HG02623 (cell line): ENCODE results near the gene RAI1.
A peak's percentile ranks its signal among the peaks of the same experiment; 100 is the strongest.

Source experiments
- ATAC-seq: cut with Tn5 transposase; IDR thresholded peaks from one replicate; pipeline ENCODE4 v1.9.1; 2021; ENCODE audit warnings: moderate library complexity; ENCODE audit not compliant: unreplicated experiment

The RAI1 gene

DNA sequence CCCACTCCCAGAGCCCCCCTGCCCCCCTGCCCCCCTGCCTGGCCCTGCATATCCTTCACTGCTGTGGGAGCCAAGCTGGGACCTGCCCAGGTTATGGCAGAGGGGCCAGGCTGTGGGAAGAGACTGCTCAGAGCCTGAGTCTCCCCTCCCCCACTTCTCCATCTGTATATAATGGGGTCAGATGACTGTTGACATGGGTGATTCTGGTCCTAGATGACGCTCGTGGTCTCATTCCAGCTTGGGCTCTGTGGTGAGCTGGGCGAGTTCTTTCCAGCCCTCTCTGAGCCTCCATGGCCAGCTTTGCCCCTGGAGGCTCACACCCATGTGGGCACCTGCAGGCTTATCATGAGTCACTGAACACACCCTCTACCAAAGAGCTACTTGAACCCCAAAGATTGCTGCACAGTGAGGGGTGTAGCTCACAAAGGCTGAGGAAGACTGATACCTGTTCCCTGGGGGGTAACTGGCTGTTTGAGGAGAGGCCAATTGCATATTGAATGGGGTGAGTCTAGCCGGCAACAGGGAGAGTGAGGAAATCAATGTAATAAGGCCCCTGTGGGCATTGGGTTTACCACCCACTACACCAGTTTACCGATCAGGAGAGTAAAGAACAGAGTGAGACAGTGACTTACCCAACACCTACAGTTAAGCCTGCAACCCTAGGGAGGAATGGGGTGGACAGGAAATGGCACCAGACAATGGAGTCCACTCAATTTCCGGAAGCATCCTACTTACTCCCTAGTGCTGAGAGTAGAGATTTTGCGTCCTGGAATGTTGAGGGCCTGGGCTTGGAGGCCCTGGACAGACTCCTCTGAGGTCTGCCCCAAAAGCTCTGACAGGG, 159.7 kb downstream of the RAI1 start:
- ATAC-seq: no peak

DNA sequence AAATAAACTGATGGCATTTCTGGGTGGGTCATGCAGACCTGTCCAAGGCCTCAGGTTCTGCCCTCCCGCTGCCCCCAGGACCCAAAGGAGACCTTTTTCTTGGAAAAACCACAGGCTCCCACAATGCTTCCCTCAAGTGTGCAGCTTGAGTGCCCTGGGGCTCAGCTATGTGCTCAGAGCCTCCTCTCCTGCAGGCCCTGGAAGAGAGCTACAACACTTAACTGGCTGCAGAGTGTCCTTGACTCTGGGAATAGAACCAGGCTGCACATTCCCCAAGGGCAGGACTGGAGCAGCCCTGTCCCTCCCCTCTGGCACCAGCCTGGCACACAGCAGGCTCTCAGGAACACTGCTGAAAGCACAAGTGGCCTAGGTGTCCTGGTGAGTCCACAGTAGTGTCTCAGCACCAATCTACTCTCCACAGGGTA, 160.4 kb downstream of the RAI1 start:
- ATAC-seq: no peak

DNA sequence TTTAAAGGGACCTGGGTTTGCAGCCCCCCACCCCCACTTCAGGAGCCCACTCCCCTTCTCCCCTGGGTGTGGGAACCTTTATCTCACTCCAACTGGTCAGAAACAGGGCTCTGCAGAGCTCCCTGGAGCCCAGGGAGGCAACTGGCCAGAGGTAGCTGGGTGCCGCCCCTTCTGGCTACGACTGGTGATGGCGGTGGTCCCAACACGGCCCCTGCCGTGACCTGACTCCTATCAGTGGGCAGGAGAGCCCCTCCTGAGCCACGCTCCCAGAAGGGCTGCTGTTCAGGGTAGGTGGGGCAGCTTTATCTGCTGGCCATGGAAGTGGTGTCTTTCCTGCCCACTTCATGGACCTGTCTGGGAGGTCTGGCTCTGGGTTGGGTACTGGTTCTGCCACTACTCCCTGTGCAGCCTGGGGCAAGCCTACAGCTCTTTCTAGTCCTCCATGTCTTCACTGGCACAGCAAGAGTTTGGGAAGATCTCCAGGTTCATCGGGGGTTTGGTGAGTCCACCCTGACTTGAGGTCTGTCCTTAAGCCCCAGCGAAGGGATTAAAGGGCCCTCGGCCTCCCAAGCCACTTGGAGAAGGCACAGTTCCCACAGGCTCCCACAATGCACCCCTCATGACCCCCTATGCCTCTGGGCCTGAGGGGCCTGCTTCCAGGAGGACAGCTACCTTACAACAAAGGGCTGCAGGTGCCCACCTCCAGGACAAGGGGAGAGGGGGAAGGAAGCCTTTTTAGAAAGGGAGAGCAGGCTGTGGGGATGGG, 161.0 kb downstream of the RAI1 start:
- ATAC-seq: no peak

DNA sequence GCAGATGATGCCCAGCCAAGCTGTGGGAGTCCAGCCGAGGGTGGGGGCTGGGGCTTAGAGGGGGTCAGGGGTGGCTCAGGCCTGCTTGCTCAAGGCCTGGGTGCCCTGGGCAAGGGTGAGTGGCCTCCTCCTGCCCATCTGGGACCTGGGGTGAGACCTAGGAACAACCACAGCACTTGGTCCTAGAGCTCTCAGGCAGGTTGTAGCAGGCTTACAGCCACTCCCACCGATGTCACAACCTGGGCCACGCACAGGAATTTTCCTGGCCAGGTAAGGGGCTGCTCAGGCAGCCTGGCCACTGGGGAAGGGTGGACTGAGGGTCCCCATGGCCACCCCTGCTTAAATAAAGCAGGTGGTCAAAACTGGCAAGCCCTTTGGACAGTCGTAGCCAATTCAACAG, 161.8 kb downstream of the RAI1 start:
- no peak for ATAC-seq

DNA sequence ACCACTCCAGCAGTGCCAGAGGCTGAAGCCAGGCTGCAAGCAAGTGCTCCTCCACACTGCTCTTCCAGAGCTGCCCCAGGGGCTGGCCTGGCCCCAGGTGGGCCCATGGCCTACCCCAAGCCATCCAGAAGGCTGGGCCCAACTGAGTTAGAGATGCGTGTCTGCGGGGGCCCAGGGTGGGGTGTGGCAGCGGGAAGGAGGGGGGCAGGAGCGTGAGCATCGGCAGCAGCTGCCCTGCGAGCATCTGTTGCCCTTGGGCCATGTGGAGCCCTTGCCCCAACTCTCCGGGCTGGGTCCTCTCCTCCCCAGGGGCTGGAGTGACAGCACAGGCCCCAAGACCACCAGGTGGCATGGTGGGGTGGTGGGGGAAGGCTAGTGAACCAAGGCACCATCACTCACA, 162.8 kb downstream of the RAI1 start:
- ATAC-seq: no peak

DNA sequence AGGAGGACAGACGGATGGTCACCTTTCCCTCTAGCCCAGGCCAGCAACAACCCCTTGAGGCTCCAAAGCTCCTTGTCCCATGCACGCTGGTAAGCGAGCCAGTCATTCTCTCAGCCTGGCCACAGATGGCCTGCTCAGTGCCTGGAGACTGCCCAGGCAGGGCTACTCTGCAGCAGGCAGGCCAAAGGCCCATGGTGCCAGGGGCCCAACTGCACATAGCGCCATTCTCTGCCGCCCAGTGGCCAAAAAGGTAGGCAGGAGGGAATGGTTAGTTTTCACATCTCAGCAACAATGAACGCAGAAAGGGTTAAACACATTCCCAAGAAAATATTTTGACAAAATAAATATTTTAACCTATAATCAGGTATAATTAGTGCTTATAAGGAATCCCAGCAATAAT, 163.2 kb downstream of the RAI1 start:
- no peak for ATAC-seq

DNA sequence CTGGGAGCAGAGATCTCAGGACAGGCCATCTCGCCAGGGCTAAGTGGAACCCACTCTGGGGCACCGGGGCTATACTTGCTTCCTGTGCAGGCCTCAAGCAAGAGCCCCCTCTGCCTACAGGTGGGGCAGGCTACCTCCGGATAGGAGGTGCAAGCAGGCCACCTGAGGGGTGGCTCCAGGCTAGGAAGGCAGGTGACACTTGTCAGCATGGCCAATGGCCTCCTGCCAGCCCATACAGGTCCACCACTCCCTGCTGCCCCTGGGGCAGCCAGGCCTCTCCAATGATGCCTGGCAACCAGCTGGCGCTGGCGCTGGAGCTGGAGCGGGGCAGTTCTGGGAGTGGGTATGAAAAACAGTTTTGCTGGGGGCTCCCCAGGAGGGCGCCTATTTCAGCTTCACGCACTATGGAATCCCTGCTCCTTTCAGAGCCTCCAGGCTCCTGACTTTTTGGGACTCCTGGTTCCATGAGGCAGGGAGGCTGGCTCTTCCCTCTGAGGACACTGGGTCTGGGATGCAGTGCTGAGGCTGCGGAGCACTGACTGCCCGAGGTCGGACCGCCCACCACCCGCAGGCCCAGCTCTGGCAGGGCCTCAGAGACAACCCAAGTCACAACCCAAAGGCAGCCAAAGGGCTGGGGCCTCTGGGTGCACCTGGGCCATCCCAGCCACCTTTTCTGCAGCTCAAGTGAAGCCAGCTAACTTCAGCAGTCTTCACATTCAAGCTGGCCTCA, 164.0 kb downstream of the RAI1 start:
- ATAC-seq: no peak

DNA sequence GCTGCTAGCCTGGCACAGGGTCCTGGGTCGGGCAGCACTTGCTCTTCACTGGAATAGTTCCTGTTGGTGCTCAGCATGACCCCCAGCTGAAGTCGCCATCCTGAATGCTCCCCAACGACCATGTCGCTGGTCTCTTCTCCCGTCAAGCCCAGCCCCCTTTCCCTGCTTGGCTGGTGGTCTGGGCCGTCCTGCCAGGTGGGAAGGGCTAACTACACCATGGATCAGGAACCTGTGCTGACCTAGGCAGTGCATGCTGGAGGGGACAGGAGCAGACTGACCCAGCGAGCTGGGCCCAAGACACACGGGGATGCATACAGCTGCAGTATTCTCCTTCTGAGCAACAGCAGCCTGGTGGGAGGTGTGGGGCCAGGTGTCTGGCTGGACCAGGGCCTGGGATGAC, 164.7 kb downstream of the RAI1 start:
- no peak for ATAC-seq

DNA sequence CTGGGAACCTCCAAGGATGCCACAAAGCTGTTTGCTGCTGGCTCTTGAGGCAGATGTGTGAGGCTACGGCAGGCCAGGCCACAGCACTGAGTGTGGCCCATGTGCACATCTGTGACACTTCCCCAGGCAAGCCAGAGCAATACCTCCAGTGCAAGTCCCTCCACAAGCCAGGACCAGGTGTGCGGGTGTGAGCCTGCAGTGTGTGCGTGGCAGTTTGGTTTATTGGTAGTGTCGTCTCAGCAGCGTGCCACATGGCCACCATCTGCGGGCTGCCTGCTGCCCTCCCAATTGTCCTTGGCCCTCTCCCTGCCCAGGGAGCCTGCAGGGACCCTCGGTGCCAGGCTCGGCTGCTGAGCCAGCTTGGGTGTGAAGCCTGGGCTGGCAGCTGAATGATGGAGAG, 165.4 kb downstream of the RAI1 start:
- no peak for ATAC-seq

DNA sequence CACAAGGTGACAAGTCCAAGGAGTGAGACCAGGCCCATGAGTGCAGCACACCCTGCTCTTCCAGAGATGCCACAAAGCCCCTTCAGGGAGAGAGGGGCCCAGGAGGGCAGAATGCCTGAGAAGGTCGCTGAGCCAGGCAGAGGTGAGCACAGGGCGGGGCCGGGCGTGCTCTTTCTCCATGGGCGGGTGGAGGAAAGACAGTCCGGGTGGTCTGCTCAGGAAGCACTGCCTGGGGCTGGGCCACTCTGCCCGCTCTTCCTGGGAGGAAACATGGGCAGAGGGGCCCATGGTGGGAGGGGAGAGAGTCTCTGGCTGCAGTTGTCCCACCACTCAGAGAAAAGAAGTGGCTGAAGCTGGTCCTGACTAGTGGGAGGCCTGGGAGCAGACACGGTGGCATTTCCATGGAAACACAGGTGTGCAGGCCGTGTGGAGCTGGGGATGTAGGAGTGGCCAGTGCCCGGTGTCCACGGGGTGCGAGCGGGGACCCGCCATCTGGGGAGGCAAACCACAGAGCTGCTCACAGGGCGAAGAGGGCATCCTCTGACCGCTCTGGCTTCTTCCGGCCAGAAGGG, 165.9 kb downstream of the RAI1 start:
- no peak for ATAC-seq

DNA sequence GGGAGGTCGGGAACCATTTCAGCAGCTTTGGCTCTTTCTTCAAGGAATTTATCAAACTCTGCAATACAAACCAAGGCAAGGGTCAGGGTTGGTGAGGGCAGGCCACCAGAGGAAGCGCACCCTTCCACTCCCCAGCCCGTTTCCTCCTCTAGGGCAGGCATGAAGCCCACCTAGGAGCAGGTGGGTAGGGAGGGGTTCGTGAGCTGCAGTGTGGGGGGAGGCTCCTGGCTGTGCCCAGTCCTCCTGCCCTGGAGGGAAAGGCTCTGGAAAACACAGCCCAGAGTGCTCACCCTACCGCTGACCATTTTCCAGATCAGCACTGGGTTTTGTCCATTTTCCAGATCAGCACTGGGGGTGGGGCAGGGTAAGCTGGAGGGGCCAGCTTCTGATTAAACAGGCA, 166.5 kb downstream of the RAI1 start:
- no peak for ATAC-seq

DNA sequence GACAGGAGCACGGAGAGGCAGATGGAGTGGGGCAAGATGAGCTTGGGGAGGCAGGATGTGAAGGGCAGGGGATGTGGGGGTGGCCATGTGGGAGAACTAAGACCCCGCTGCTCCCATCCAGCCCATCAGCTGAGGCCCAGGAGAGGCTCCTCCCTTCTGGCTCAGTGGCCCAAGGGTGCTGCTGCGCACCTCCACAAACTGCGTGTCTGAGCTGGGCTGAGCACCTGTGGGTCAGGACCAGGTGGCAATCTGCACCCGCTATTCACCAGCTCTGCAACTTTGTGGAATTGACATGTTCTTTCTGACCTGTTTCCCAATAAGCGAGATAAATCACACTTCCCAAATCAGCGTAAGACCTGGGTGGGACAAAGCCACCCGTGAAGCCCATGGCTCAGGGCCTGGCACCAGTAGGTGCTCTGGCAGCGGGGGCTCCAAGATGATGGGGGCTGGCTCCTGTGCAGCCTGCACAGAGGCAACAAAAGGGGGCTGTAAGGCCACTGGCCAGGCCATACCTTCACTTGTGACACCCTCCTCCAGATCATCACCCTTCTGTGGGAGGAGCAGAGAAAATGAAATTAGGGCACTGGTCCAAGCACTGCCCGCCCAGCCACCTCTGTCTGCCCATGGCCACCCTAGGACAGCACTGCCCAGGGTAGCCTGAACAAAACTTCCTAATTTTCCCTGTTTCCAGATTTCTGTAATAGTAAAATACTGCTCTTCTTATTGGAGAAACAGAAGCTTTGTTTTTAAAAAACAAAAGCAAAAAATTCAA, 167.2 kb downstream of the RAI1 start:
- no peak for ATAC-seq

DNA sequence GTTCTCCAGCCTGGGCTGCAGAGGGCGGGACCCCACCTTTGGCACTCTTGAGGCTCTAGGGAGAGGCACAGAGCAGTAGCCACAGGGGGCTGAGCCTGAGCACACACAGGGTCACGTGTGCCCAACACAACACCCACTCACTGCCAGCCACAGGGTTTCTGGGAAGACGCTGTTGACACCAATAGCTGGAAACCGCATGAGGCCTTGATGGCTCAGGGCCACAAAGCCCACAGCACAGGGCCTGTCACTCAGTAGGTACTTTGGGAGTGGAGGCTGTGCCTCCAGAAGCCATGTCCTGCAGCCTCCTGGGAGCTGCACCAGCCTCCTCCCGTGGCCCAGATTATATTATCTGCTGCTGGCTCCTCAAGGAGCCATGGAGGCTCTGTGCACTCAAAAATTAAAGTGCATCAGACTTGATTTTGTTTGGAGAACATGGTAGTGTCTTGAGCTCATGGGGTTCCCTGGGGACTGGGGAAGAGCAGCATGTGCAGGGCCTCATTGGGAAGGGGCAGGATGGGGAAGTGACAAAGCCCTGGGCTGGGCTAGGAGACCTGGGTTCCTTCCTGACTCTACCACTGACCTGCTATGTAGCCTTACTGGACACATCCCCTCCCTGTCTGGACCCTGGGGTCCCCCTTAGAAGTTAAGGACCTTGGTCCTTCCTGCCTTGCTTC, 168.0 kb downstream of the RAI1 start:
- peak; percentile 46 for ATAC-seq

DNA sequence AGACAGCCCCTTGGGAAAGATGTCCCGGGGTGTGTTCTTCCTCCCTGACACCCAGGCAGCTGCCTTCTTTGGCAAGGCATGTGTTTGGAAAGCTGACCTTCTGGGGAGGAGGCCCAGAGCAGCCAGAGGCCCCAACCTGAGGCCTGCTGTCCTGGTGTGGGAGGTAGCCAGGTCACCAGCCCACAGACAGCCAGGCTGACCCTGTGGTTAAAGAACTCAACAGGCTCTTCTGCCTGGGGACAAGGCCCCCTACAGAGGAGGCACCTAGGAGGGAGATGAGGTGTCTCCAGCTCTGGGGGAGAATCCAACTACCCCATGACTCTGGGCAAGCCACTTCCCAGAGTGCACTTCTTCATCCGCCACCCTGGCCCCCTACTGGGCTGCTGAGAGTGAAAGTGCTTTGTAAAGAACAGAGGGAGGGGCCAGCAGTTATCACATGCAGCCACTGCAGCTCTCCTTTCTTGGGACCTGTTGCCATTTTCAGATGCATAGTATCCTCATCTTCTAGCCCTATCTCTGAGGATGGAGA, 168.7 kb downstream of the RAI1 start:
- no peak for ATAC-seq

DNA sequence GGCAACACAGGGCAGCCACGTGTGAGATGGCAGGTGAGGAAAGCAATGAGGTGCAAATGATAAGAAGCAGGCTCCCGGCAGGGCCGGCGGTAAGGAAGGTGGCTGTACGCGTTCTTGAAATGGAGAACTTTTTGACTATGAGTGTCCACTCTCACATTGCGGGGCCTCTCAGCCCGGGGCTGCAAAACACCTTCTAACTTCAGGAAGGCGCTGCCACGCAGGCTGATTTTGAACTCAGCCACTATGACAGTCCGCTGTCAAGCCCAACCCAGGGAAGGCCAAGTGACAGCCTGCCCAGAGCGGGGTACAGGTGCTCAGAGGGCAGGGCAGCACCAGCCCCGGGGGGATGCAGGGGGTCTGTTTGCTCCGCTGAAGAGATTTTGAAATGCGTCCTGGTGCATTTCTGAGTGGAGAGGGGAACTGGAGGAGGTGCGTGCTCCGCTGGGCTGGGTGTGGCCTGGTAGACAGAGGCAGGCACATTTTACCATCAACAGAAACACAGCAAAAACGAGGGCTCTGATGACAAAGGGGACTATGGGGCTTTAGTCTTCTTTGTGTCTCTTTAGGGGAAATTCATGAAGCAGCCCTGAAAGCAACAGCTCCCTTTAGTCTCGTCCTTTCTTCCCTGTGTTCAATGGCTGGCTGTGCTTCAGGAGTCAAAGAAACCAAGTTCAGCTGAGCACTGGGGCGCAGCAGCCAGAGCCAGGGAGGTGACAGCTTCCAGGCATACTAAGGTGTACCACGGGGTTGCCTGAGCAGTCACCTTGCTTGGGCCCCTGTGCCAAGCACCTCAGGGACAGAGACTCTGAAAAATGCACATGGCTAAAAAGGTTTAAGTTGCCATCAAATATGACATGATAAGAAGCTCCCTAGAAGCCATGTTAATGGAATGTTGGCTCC, 170.1 kb downstream of the RAI1 start:
- ATAC-seq: no peak

DNA sequence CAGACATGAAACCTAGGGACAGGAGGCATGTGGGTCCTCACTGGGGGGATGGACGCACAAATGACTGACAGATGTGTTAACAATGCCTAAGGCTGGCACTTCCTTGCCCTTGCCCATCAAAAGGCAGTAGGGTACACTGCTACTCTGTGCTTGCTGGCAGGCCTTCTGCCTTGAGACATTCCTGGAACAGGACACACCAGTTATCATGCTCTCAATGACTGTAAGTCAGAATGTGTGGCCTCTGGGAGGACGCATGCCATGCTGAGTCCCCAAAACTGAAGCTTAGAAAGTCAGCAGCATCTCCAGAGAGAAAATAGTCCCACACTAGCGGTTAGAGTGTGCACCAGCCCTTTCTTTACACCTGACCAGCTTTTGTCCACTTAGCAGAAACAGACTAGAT, 171.7 kb downstream of the RAI1 start:
- ATAC-seq: no peak

DNA sequence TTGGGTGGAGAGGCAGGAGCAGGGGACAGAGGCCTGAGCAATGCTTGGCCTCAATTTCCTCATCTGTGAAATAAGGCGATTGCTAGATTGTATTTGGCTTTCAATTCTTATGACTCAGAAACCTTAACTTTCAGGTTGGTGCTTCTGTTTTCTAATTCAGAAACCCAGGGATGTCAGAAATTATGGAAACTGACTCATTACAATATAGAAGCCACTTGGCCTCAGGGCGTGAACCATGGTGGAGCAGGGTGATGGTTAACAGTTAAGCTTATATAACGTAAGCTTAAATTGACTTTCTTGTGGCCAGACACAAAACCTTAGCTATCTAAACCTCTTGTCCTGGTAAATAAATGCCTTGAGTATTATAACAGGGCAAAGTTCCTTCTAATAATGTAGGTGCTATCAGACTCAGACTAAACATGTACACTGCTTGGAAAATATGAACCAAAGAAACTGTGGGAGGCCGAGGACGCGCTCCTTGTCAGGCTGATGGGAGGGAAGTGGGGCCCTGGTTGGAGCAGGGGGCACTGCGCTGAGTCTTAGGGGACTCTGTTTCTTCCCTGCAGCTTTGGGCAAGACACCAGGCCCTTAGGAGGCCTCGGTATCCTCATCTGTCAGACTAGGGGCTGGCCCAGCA, 172.7 kb downstream of the RAI1 start:
- no peak for ATAC-seq

DNA sequence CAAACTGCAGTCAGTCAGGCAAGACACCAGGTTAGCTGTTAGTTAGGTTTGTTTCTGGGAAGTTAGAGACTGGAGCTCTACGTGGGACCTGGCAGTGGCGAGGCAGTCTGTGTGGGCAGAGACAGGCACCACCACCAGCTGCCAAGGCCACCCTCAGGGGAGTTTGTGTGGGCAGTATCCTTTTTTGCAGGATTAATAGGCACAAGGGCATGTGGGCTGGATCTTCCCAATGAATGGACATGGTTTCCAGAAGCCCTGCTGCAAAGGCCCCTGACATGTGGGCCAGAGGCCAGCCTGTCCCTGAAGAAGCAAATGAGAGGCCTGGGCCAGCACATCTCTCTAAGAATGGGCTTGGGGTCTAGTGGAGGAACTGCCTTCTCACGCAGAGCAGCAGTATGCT, 174.7 kb downstream of the RAI1 start:
- no peak for ATAC-seq
